Adrenal gland (tissue), 5 donors: ENCODE measurements around the gene TBC1D22A.

Experiments
- CTCF ChIP-seq, 6 experiments: fragments of 450-650 bp in 4 of 6; fragments of 200-600 bp in 2 of 6; sonication (generic) in 1 of 6; IDR thresholded peaks; 1 replicate in 5 of 6; 2 replicates in 1 of 6; pipeline versions ENCODE4 v1.5.1 to v1.8.0; 2016 to 2021; ENCODE audit warnings: antibody characterized with exemption in 6 of 6, mild to moderate bottlenecking in 2 of 6, moderate library complexity in 1 of 6
- POLR2A ChIP-seq, 2 donors: fragments of 450-650 bp; IDR thresholded peaks; one replicate each; pipeline ENCODE4 v1.6.1; 2017; ENCODE audit warnings: antibody characterized with exemption in 2 of 2, mild to moderate bottlenecking in 2 of 2, moderate library complexity in 1 of 2
- donor health status: DM: no; HTN: no; CAD: no.

GRCh38 chr22:46937939-46938338 lies 175.5 kb downstream of the TBC1D22A start:
- TF ChIP-seq CTCF (IDR thresholded peaks at IDR 0.05) (no peak), POLR2A (IDR thresholded peaks at IDR 0.05) (no peak)
